Activated CD8-positive, alpha-beta T cell treated with anti-CD3 and anti-CD28 coated beads for 36 hours (primary cell): Measurements from ENCODE around the gene ATP1B4. TPM values are rescaled to one million over a fixed set of nuclear protein-coding genes. Genes with fewer than 3 reads are reported as not detected.
"Not testable (repeated sequence)": the region's sequence is repeated elsewhere in the genome, so short reads cannot be mapped to it uniquely, and the experiment has no call there.

Experiments
- ATAC-seq: fragments of 200-7000 bp; cut with Tn5 transposase; one replicate; pipeline ENCODE4 v1.10.0; 2021; ENCODE audit warnings: mild to moderate bottlenecking, moderate library complexity
- CTCF ChIA-PET: fragments of 350-600 bp; sonication (Branson Sonifier 250); formaldehyde crosslinking; loops from one replicate; lab custom pipeline; 2021; ENCODE audit warnings: antibody characterized with exemption; lab: Charles Lee
- POLR2A ChIA-PET: fragments of 350-600 bp; sonication (Branson Sonifier 250); formaldehyde crosslinking; loops from one replicate; lab custom pipeline; 2021; ENCODE audit warnings: antibody characterized with exemption; lab: Charles Lee
- DNase-seq: peaks from one replicate; pipeline ENCODE4 v3.0.0-alpha.2; 2020
- H3K27ac Mint-ChIP-seq: one replicate; pipeline ENCODE4 v1.8.0; 2021; ENCODE audit warnings: mild to moderate bottlenecking, mixed read lengths
- H3K27me3 Mint-ChIP-seq: one replicate; pipeline ENCODE4 v1.8.0; 2021; ENCODE audit warnings: mixed read lengths
- H3K36me3 Mint-ChIP-seq: one replicate; pipeline ENCODE4 v1.8.0; 2021; ENCODE audit warnings: low read depth, mixed read lengths
- H3K4me1 Mint-ChIP-seq: one replicate; pipeline ENCODE4 v1.8.0; 2021; ENCODE audit warnings: low read depth, mixed read lengths
- H3K4me3 Mint-ChIP-seq: one replicate; pipeline ENCODE4 v1.8.0; 2021; ENCODE audit warnings: mild to moderate bottlenecking, moderate library complexity, mixed read lengths
- H3K9me3 Mint-ChIP-seq: one replicate; pipeline ENCODE4 v1.8.0; 2021; ENCODE audit warnings: mixed read lengths
- CTCF ChIP-seq: fragments of 200-600 bp; IDR thresholded peaks from one replicate; pipeline ENCODE4 v1.8.0; 2022; ENCODE audit warnings: antibody characterized with exemption, mild to moderate bottlenecking
- intact Hi-C: fragments of 100-400 bp; cut with micrococcal nuclease; formaldehyde crosslinking; loops from one replicate; pipeline ENCODE4 v1.10.0; 2022
- total RNA-seq, 2 experiments: library from RNA; stranded (reverse); gene quantifications; one replicate each; pipeline ENCODE4 v1.2.3, GENCODE V29; 2021

The ATP1B4 gene
- total RNA-seq, 2 experiments from 2014 or later = not detected

GRCh38 chrX:120335289-120335688 lies 26.6 kb upstream of the ATP1B4 start:
- ChIA-PET CTCF (no interaction called here), POLR2A (no interaction called here)
- Mint-ChIP-seq H3K4me1 (no peaks in the 10 kb centered on the region), H3K36me3 (no peaks in the 10 kb centered on the region), H3K4me3 (no peak overlapping the region), H3K9me3 (peaks cover 8% of the 10 kb centered on the region), H3K27me3 (no peaks in the 10 kb centered on the region), H3K27ac (no peak overlapping the region)
- DNase-seq (no peak), ATAC-seq (no peak)
- intact Hi-C loops = no loop called here
- TF ChIP-seq CTCF = no peak

- H3K4me1 Mint-ChIP-seq = no peaks in the 10 kb centered on the region
- CTCF ChIA-PET = interaction anchor here (0.9 kb wide), 1 partner anchor 27 kb away, joined by 3 read pairs; no protein-coding TSS in a partner anchor
These were observed 25.0 kb upstream of the ATP1B4 start for GRCh38 chrX:120336899-120337298.

GRCh38 chrX:120344566-120344965 lies 17.3 kb upstream of the ATP1B4 start:
- H3K4me3 Mint-ChIP-seq, H3K4me1 Mint-ChIP-seq, CTCF ChIA-PET, H3K27me3 Mint-ChIP-seq, H3K27ac Mint-ChIP-seq, H3K36me3 Mint-ChIP-seq, POLR2A ChIA-PET, H3K9me3 Mint-ChIP-seq, ATAC-seq, intact Hi-C loops: not testable (repeated sequence)
- peak; percentile 10 for DNase-seq

More at GRCh38 chrX:120336899-120337298, 25.0 kb upstream of the ATP1B4 start:
- Mint-ChIP-seq H3K36me3 (no peaks in the 10 kb centered on the region), H3K27ac (no peak overlapping the region), H3K4me3 (no peak overlapping the region), H3K9me3 (peaks cover 8% of the 10 kb centered on the region), H3K27me3 (no peaks in the 10 kb centered on the region)
- ATAC-seq (no peak), DNase-seq (no peak)
- POLR2A ChIA-PET = no interaction called here
- TF ChIP-seq CTCF = no peak
- intact Hi-C loops = no loop called here

- Mint-ChIP-seq H3K27me3 (no peaks in the 10 kb centered on the region), H3K4me3 (no peak overlapping the region), H3K4me1 (no peaks in the 10 kb centered on the region), H3K36me3 (no peaks in the 10 kb centered on the region), H3K9me3 (no peaks in the 10 kb centered on the region), H3K27ac (no peak overlapping the region)
- POLR2A ChIA-PET = no interaction called here
- intact Hi-C loops = no loop called here
- no peak for TF ChIP-seq CTCF
- DNase-seq (no peak), ATAC-seq (no peak)
- CTCF ChIA-PET = no interaction called here
These were observed 11.3 kb upstream of the ATP1B4 start for GRCh38 chrX:120350450-120351138.

GRCh38 chrX:120356084-120356483 lies 5.8 kb upstream of the ATP1B4 start:
- intact Hi-C loops = no loop called here
- no peak for TF ChIP-seq CTCF
- H3K36me3 Mint-ChIP-seq = no peaks in the 10 kb centered on the region

More at GRCh38 chrX:120356084-120356483, 5.8 kb upstream of the ATP1B4 start:
- Mint-ChIP-seq H3K4me3 (no peak overlapping the region), H3K4me1 (no peaks in the 10 kb centered on the region), H3K27ac (no peak overlapping the region), H3K9me3 (no peaks in the 10 kb centered on the region), H3K27me3 (no peaks in the 10 kb centered on the region)
- ATAC-seq (no peak), DNase-seq (no peak)
- CTCF ChIA-PET = no interaction called here
- POLR2A ChIA-PET = no interaction called here
